ENCODE data around the gene ELAVL2.

The ELAVL2 gene

GRCh38 chr9:23698161-23698560 is 127.9 kb downstream of the ELAVL2 start:
- H3K4me3 ChIP-seq (ENCODE audit: low read length): no peak overlapping the region
- no peak for TF ChIP-seq CTCF (conservative IDR thresholded peaks at IDR 0.05; ENCODE audit: low read length)
- DNase-seq (ENCODE audit: low read depth): no peak

- no peak for TF ChIP-seq CTCF (conservative IDR thresholded peaks at IDR 0.05; ENCODE audit: low read length)
- H3K4me3 ChIP-seq (ENCODE audit: low read length): no peak overlapping the region
- DNase-seq (ENCODE audit: low read depth): no peak
Measured at GRCh38 chr9:23695572-23695971, 130.5 kb downstream of the ELAVL2 start.

- H3K4me3 ChIP-seq (ENCODE audit: low read length): no peak overlapping the region
- no peak for DNase-seq (ENCODE audit: low read depth)
- no peak for TF ChIP-seq CTCF (conservative IDR thresholded peaks at IDR 0.05; ENCODE audit: low read length)
Measured at GRCh38 chr9:23693374-23693773, 132.7 kb downstream of the ELAVL2 start.

- TF ChIP-seq CTCF (conservative IDR thresholded peaks at IDR 0.05; ENCODE audit: low read length): no peak
- H3K4me3 ChIP-seq (ENCODE audit: low read length): no peak overlapping the region
- no peak for DNase-seq (ENCODE audit: low read depth)
Measured at GRCh38 chr9:23686896-23687295, 139.1 kb downstream of the ELAVL2 start.

- H3K4me3 ChIP-seq (ENCODE audit: low read length): no peak overlapping the region
- no peak for DNase-seq (ENCODE audit: low read depth)
- no peak for TF ChIP-seq CTCF (conservative IDR thresholded peaks at IDR 0.05; ENCODE audit: low read length)
Measured at GRCh38 chr9:23686257-23686656, 139.8 kb downstream of the ELAVL2 start.

- no peak for TF ChIP-seq CTCF (conservative IDR thresholded peaks at IDR 0.05; ENCODE audit: low read length)
- DNase-seq (ENCODE audit: low read depth): no peak
- H3K4me3 ChIP-seq (ENCODE audit: low read length): no peak overlapping the region
Measured at GRCh38 chr9:23683611-23684061, 142.4 kb downstream of the ELAVL2 start.

GRCh38 chr9:23682891-23683431 is 143.1 kb downstream of the ELAVL2 start:
- no peak for DNase-seq (ENCODE audit: low read depth)
- TF ChIP-seq CTCF (conservative IDR thresholded peaks at IDR 0.05; ENCODE audit: low read length): no peak

More at GRCh38 chr9:23682891-23683431, 143.1 kb downstream of the ELAVL2 start:
- no peak overlapping the region for H3K4me3 ChIP-seq (ENCODE audit: low read length)

Measured in AG10803 (cell line).